GM12891 (cell line): ENCODE results near the gene BRPF3.

Experiments
- PAX5 ChIP-seq: IDR thresholded peaks from 2 replicates; pipeline ENCODE4 v1.6.1; 2011; ENCODE audit warnings: low read length, moderate library complexity, mild to moderate bottlenecking; ENCODE audit not compliant: insufficient read depth, severe bottlenecking
- POLR2A ChIP-seq: IDR thresholded peaks from 2 replicates; pipeline ENCODE4 v1.6.1; 2011; ENCODE audit warnings: low read depth, low read length, control low read depth
- POLR2AphosphoS5 ChIP-seq: IDR thresholded peaks from 2 replicates; pipeline ENCODE4 v1.6.1; 2011; ENCODE audit warnings: low read depth, low read length, control low read depth
- SPI1 ChIP-seq: IDR thresholded peaks from 2 replicates; pipeline ENCODE4 v1.6.1; 2011; ENCODE audit warnings: low read depth, low read length, control low read depth
- TAF1 ChIP-seq: IDR thresholded peaks from 2 replicates; pipeline ENCODE4 v1.6.1; 2011; ENCODE audit warnings: low read depth, low read length, control low read depth

DNA sequence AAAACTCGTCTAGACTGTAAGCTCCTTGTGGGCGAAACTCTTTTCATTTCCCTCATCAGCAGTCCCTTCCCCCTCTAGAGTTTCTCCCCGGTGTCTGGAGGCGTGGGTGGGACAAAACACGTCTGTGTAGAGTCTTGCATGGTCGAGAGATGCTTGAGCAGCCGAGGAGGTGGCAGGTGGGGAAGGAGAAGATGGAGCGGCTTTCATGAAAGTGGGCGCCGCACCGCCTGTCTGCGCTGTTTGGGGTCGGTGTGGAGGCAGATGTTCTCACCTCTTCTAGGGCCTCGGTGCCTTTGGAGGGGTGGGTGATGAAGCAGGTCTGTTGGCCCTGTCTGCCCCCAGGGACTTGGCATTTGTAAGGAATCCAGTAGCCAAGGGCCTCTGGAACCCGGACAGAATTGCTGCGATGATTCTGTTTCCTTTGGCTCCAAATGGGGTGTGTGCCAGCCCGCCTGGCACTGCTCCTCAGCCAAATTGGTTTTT lies 1.2 kb downstream of the BRPF3 start:
- TF ChIP-seq POLR2A (no peak), POLR2AphosphoS5 (no peak), PAX5 (no peak), TAF1 (no peak), SPI1 (no peak)
